ENCODE measurements around the gene ACAT2. TPM values are rescaled to one million over a fixed set of nuclear protein-coding genes. Genes with fewer than 3 reads are reported as not detected.
A peak's percentile ranks its signal among the peaks of the same experiment; 100 is the strongest.
"Not testable (repeated sequence)": the region's sequence is repeated elsewhere in the genome, so short reads cannot be mapped to it uniquely, and the experiment has no call there.

ACAT2 gene
- total RNA-seq, 1 experiment from 2014 or later = 46.0 TPM

DNA sequence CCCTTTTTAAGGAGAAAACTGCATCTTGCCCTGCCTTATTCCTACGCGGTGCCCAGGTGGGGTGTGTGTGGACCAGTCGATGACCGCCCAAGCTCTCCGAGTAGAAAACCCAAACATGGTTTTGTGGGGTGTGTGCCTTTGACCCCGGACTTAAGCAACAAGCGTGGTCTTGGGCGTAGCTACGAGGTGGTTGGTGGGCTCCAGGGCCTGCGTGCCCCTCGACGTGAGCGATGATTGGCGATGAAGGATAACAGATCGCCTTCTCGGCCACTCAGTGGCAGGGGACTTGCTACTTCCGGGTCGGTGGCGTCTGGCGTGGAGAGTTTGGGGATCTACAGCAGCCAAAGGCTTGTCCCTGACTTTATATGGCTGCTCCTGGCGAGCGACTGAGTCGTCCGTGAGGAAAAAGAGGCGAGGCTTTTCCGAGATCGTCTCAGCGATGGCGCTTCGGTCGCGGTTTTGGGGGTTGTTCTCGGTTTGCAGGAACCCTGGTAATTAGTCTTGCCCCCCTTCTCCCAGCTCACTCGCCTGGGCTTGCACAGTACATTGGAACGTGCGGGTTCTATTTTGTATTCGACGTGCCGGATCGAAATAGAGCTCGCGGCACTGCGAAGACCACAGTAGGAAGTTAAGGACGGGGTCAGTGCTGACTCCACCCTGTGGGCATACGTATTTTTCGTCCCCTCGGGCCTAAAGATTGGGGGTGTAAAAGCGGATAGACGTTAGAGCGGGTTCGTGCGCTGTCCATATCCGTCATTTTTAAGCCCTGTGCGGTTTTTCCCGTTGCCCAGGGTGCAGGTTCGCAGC, 28.5 kb downstream of the ACAT2 start, which contains the start of gene MRPL18:
TSS of gene MRPL18 (plus strand) at position 319 of the 807 bp plus-strand sequence. CDS start at position 440, 121 bp downstream.
- Mint-ChIP-seq H3K9me3 (ENCODE audit: unreplicated experiment) (no peaks in the 10 kb centered on the region), H3K4me1 (ENCODE audit: insufficient read depth, unreplicated experiment) (peaks cover 33% of the 10 kb centered on the region), H3K4me3 (ENCODE audit: unreplicated experiment) (peak within 1 kb of the TSS; percentile 99), H3K27me3 (ENCODE audit: insufficient read depth, unreplicated experiment) (no peaks in the 10 kb centered on the region), H3K36me3 (ENCODE audit: insufficient read depth, unreplicated experiment) (peaks cover 79% of the 10 kb centered on the region), H3K27ac (ENCODE audit: low read depth, unreplicated experiment) (peak within 1 kb of the TSS; percentile 98)
- peak; percentile 97 for DNase-seq (ENCODE audit: unreplicated experiment)
- TF ChIP-seq, protein P1, sequence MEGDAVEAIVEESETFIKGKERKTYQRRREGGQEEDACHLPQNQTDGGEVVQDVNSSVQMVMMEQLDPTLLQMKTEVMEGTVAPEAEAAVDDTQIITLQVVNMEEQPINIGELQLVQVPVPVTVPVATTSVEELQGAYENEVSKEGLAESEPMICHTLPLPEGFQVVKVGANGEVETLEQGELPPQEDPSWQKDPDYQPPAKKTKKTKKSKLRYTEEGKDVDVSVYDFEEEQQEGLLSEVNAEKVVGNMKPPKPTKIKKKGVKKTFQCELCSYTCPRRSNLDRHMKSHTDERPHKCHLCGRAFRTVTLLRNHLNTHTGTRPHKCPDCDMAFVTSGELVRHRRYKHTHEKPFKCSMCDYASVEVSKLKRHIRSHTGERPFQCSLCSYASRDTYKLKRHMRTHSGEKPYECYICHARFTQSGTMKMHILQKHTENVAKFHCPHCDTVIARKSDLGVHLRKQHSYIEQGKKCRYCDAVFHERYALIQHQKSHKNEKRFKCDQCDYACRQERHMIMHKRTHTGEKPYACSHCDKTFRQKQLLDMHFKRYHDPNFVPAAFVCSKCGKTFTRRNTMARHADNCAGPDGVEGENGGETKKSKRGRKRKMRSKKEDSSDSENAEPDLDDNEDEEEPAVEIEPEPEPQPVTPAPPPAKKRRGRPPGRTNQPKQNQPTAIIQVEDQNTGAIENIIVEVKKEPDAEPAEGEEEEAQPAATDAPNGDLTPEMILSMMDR (IDR thresholded peaks at IDR 0.05; ENCODE audit: unreplicated experiment) = no peak
- ChIA-PET CTCF (interaction anchor here (0.6 to 3.6 kb wide), 11 partner anchors 43 to 484 kb away, joined by 3 to 34 read pairs (median 3); no protein-coding TSS in a partner anchor), POLR2A (interaction anchor here (0.5 to 8.8 kb wide), 39 partner anchors 10 to 1950 kb away, joined by 3 to 198 read pairs (median 7); partner anchors contain the start of genes ACAT2, PNLDC1, SOD2 and WTAP)
- TSS peak; percentile 40 for BruUV-seq (replicated peaks)
- intact Hi-C loops (cut with micrococcal nuclease) = loop anchor here (1.0 to 2.0 kb wide), 2 partner anchors 16 to 99 kb away; no protein-coding TSS in a partner anchor

DNA sequence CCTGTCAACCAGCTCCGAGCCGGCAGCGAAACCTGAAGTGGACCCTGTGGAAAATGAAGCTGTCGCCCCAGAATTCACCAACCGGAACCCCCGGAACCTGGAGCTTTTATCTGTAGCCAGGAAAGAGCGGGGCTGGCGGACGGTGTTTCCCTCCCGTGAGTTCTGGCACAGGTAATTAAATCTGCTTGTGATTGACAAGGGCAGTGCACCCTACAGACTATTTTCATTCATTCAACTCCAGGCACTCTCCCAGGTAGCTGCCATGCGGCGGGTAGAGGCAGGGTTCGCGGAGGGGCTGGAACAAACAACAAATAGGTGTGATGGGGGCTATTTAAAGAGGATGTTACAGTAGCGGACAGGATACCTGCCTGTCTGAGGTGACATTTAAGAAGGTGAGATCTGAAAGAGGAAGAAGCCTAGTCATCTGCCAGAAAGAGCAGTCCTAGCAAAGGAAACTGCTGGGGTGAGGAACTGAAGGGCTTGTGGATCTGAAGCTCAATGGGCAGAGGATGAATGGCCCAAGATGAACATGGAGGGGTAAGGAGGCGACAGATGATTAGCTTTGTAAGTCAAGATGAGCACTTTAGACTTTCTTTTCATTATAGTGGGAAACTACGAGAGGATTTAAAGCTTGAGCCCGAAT, 29.2 kb downstream of the ACAT2 start:
- Mint-ChIP-seq H3K9me3 (ENCODE audit: unreplicated experiment) (no peaks in the 10 kb centered on the region), H3K36me3 (ENCODE audit: insufficient read depth, unreplicated experiment) (peaks cover 79% of the 10 kb centered on the region), H3K4me3 (ENCODE audit: unreplicated experiment) (peak overlapping the region; percentile 99), H3K4me1 (ENCODE audit: insufficient read depth, unreplicated experiment) (peaks cover 33% of the 10 kb centered on the region), H3K27me3 (ENCODE audit: insufficient read depth, unreplicated experiment) (no peaks in the 10 kb centered on the region), H3K27ac (ENCODE audit: low read depth, unreplicated experiment) (peak overlapping the region; percentile 98)
- DNase-seq (ENCODE audit: unreplicated experiment) = no peak
- CTCF ChIA-PET = interaction anchor here (0.6 to 3.6 kb wide), 11 partner anchors 15 to 483 kb away, joined by 3 to 34 read pairs (median 3); no protein-coding TSS in a partner anchor
- intact Hi-C loops (cut with micrococcal nuclease) = loop anchor here (1.0 to 2.0 kb wide), 2 partner anchors 16 to 100 kb away; no protein-coding TSS in a partner anchor
- TF ChIP-seq, protein P1 (IDR thresholded peaks at IDR 0.05; ENCODE audit: unreplicated experiment) = no peak
- BruUV-seq (replicated peaks) = no TSS peak
- POLR2A ChIA-PET = interaction anchor here (0.6 to 8.8 kb wide), 24 partner anchors 10 to 1479 kb away, joined by 3 to 198 read pairs (median 10); partner anchors contain the start of genes ACAT2, PNLDC1, SOD2 and WTAP

DNA sequence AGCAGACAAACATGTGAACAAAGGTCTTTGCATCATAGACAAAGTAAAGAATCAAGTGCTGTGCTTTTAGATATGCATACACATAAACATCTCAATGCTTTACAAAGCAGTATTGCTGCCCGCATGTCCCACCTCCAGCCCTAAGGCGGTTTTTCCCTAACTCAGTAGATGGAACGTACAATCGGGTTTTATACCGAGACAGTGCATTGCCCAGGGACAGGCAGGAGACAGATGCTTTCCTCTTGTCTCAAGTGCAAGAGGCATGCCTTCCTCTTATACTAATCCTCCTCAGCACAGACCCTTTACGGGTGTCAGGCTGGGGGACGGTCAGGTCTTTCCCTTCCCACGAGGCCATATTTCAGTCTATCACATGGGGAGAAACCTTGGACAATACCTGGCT, 33.1 kb downstream of the ACAT2 start:
- BruUV-seq (replicated peaks); H3K27me3 Mint-ChIP-seq (ENCODE audit: insufficient read depth, unreplicated experiment); H3K9me3 Mint-ChIP-seq (ENCODE audit: unreplicated experiment); intact Hi-C loops (cut with micrococcal nuclease); CTCF ChIA-PET; DNase-seq (ENCODE audit: unreplicated experiment): not testable (repeated sequence)
- peaks cover 83% of the 10 kb centered on the region for H3K36me3 Mint-ChIP-seq (ENCODE audit: insufficient read depth, unreplicated experiment)
- POLR2A ChIA-PET = interaction anchor here (0.8 to 0.9 kb wide), 2 partner anchors 9 to 175 kb away, joined by 3 read pairs; no protein-coding TSS in a partner anchor
- peaks cover 25% of the 10 kb centered on the region for H3K4me1 Mint-ChIP-seq (ENCODE audit: insufficient read depth, unreplicated experiment)
- H3K4me3 Mint-ChIP-seq (ENCODE audit: unreplicated experiment) = peak overlapping the region; percentile 41
- H3K27ac Mint-ChIP-seq (ENCODE audit: low read depth, unreplicated experiment) = peak overlapping the region; percentile 69

DNA sequence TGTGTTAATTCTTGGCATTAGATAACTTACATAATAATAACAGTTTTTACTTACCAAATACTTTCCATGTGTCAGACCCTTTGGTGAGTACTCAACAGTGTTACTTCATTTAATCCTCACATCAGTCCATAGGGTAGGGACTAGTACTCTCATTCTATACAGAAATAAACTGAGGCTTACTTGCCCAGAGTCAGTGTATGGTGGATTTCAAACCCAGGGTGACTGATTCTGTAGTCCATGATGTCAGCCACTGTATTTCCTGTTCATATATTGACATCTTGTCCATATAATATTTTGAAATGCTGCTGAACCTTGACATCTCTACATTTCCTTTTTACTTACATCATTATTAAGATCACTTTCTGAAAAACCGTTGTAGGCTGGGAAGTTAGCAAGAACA, 35.7 kb downstream of the ACAT2 start:
- H3K27ac Mint-ChIP-seq (ENCODE audit: low read depth, unreplicated experiment) = no peak overlapping the region
- no peaks in the 10 kb centered on the region for H3K9me3 Mint-ChIP-seq (ENCODE audit: unreplicated experiment)
- no peaks in the 10 kb centered on the region for H3K27me3 Mint-ChIP-seq (ENCODE audit: insufficient read depth, unreplicated experiment)
- peaks cover 66% of the 10 kb centered on the region for H3K36me3 Mint-ChIP-seq (ENCODE audit: insufficient read depth, unreplicated experiment)
- BruUV-seq (replicated peaks) = no TSS peak
- no peak overlapping the region for H3K4me3 Mint-ChIP-seq (ENCODE audit: unreplicated experiment)
- TF ChIP-seq, protein P1 (IDR thresholded peaks at IDR 0.05; ENCODE audit: unreplicated experiment) = no peak
- ChIA-PET CTCF (no interaction called here), POLR2A (interaction anchor here (1.3 kb wide), 1 partner anchor 10 kb away, joined by 3 read pairs; no protein-coding TSS in a partner anchor)
- DNase-seq (ENCODE audit: unreplicated experiment) = no peak
- intact Hi-C loops (cut with micrococcal nuclease) = no loop called here
- H3K4me1 Mint-ChIP-seq (ENCODE audit: insufficient read depth, unreplicated experiment) = peaks cover 14% of the 10 kb centered on the region
